ENCODE data around the gene ELOVL5.
"Not testable (repeated sequence)": the region's sequence is repeated elsewhere in the genome, so short reads cannot be mapped to it uniquely, and the experiment has no call there.

The ELOVL5 gene

GRCh38 chr6:53359095-53359842 lies 10.5 kb upstream of the ELOVL5 start:
- H3K27ac ChIP-seq (ENCODE audit: low read depth, low read length) = peak overlapping the region; percentile 92
- H3K27me3 ChIP-seq (ENCODE audit: insufficient read depth, low read length) = no peaks in the 10 kb centered on the region
- peaks cover 12% of the 10 kb centered on the region for H3K4me1 ChIP-seq (ENCODE audit: control insufficient read depth, insufficient read depth, low read length, unreplicated experiment)
- no peaks in the 10 kb centered on the region for H3K79me2 ChIP-seq (ENCODE audit: control insufficient read depth, insufficient read depth, low read length, unreplicated experiment)
- H3K36me3 ChIP-seq (ENCODE audit: insufficient read depth, low read length) = no peaks in the 10 kb centered on the region
- peak overlapping the region; percentile 87 for H2AFZ ChIP-seq (ENCODE audit: low read length, unreplicated experiment)
- H3K4me3 ChIP-seq (ENCODE audit: low read depth, low read length) = peak overlapping the region; percentile 78

- Histone ChIP-seq H2AFZ (ENCODE audit: low read length, unreplicated experiment) (peak overlapping the region; percentile 87), H3K4me1 (ENCODE audit: control insufficient read depth, insufficient read depth, low read length, unreplicated experiment) (peaks cover 12% of the 10 kb centered on the region), H3K79me2 (ENCODE audit: control insufficient read depth, insufficient read depth, low read length, unreplicated experiment) (no peaks in the 10 kb centered on the region), H3K27me3 (ENCODE audit: insufficient read depth, low read length) (no peaks in the 10 kb centered on the region), H3K27ac (ENCODE audit: low read depth, low read length) (peak overlapping the region; percentile 92), H3K36me3 (ENCODE audit: insufficient read depth, low read length) (no peaks in the 10 kb centered on the region), H3K4me3 (ENCODE audit: low read depth, low read length) (peak overlapping the region; percentile 78)
Observed at GRCh38 chr6:53358440-53359094, 9.8 kb upstream of the ELOVL5 start.

GRCh38 chr6:53357576-53358360 lies 9.0 kb upstream of the ELOVL5 start:
- H3K4me3 ChIP-seq (ENCODE audit: low read depth, low read length) = no peak overlapping the region
- H2AFZ ChIP-seq (ENCODE audit: low read length, unreplicated experiment) = no peak overlapping the region
- peaks cover 12% of the 10 kb centered on the region for H3K4me1 ChIP-seq (ENCODE audit: control insufficient read depth, insufficient read depth, low read length, unreplicated experiment)
- H3K27me3 ChIP-seq (ENCODE audit: insufficient read depth, low read length) = no peaks in the 10 kb centered on the region
- no peak overlapping the region for H3K27ac ChIP-seq (ENCODE audit: low read depth, low read length)
- H3K36me3 ChIP-seq (ENCODE audit: insufficient read depth, low read length) = no peaks in the 10 kb centered on the region
- no peaks in the 10 kb centered on the region for H3K79me2 ChIP-seq (ENCODE audit: control insufficient read depth, insufficient read depth, low read length, unreplicated experiment)

- Histone ChIP-seq H3K4me3 (ENCODE audit: low read depth, low read length) (no peak overlapping the region), H3K36me3 (ENCODE audit: insufficient read depth, low read length) (no peaks in the 10 kb centered on the region), H3K4me1 (ENCODE audit: control insufficient read depth, insufficient read depth, low read length, unreplicated experiment) (peaks cover 4% of the 10 kb centered on the region), H3K27me3 (ENCODE audit: insufficient read depth, low read length) (no peaks in the 10 kb centered on the region), H3K79me2 (ENCODE audit: control insufficient read depth, insufficient read depth, low read length, unreplicated experiment) (peaks cover under 1% of the 10 kb centered on the region), H3K27ac (ENCODE audit: low read depth, low read length) (no peak overlapping the region), H2AFZ (ENCODE audit: low read length, unreplicated experiment) (no peak overlapping the region)
Observed at GRCh38 chr6:53353624-53354023, 4.9 kb upstream of the ELOVL5 start.

GRCh38 chr6:53352360-53352759 lies 3.6 kb upstream of the ELOVL5 start:
- Histone ChIP-seq H3K36me3 (ENCODE audit: insufficient read depth, low read length) (no peaks in the 10 kb centered on the region), H2AFZ (ENCODE audit: low read length, unreplicated experiment) (no peak overlapping the region), H3K27me3 (ENCODE audit: insufficient read depth, low read length) (no peaks in the 10 kb centered on the region)

GRCh38 chr6:53349209-53349693 lies 501 bp upstream of the ELOVL5 start:
- Histone ChIP-seq H3K27ac (ENCODE audit: low read depth, low read length) (peak overlapping the region; percentile 93), H3K27me3 (ENCODE audit: insufficient read depth, low read length) (no peaks in the 10 kb centered on the region), H3K4me3 (ENCODE audit: low read depth, low read length) (peak overlapping the region; percentile 95), H3K79me2 (ENCODE audit: control insufficient read depth, insufficient read depth, low read length, unreplicated experiment) (peaks cover 44% of the 10 kb centered on the region), H2AFZ (ENCODE audit: low read length, unreplicated experiment) (peak overlapping the region; percentile 86), H3K36me3 (ENCODE audit: insufficient read depth, low read length) (peaks cover 4% of the 10 kb centered on the region; the same call in 1 of the 2 replicates), H3K4me1 (ENCODE audit: control insufficient read depth, insufficient read depth, low read length, unreplicated experiment) (peaks cover 8% of the 10 kb centered on the region)

More at GRCh38 chr6:53352360-53352759, 3.6 kb upstream of the ELOVL5 start:
- H3K4me1 ChIP-seq (ENCODE audit: control insufficient read depth, insufficient read depth, low read length, unreplicated experiment) = no peaks in the 10 kb centered on the region
- H3K27ac ChIP-seq (ENCODE audit: low read depth, low read length) = no peak overlapping the region
- peaks cover 13% of the 10 kb centered on the region for H3K79me2 ChIP-seq (ENCODE audit: control insufficient read depth, insufficient read depth, low read length, unreplicated experiment)
- H3K4me3 ChIP-seq (ENCODE audit: low read depth, low read length) = no peak overlapping the region

GRCh38 chr6:53347921-53348370 lies 804 bp downstream of the ELOVL5 start:
- H2AFZ ChIP-seq (ENCODE audit: low read length, unreplicated experiment) = peak overlapping the region; percentile 86
- peaks cover 57% of the 10 kb centered on the region for H3K79me2 ChIP-seq (ENCODE audit: control insufficient read depth, insufficient read depth, low read length, unreplicated experiment)
- peaks cover 8% of the 10 kb centered on the region for H3K4me1 ChIP-seq (ENCODE audit: control insufficient read depth, insufficient read depth, low read length, unreplicated experiment)
- H3K27ac ChIP-seq (ENCODE audit: low read depth, low read length) = peak overlapping the region; percentile 93
- peaks cover 4% of the 10 kb centered on the region; the same call in 1 of the 2 replicates for H3K36me3 ChIP-seq (ENCODE audit: insufficient read depth, low read length)
- H3K4me3 ChIP-seq (ENCODE audit: low read depth, low read length) = peak overlapping the region; percentile 95
- H3K27me3 ChIP-seq (ENCODE audit: insufficient read depth, low read length) = no peaks in the 10 kb centered on the region

GRCh38 chr6:53347250-53347920 lies 1.4 kb downstream of the ELOVL5 start:
- H3K27me3 ChIP-seq (ENCODE audit: insufficient read depth, low read length) = no peaks in the 10 kb centered on the region
- peaks cover 8% of the 10 kb centered on the region for H3K4me1 ChIP-seq (ENCODE audit: control insufficient read depth, insufficient read depth, low read length, unreplicated experiment)
- peak overlapping the region; percentile 95 for H3K4me3 ChIP-seq (ENCODE audit: low read depth, low read length)
- peaks cover 4% of the 10 kb centered on the region; the same call in 1 of the 2 replicates for H3K36me3 ChIP-seq (ENCODE audit: insufficient read depth, low read length)
- H3K79me2 ChIP-seq (ENCODE audit: control insufficient read depth, insufficient read depth, low read length, unreplicated experiment) = peaks cover 63% of the 10 kb centered on the region
- 0 out of 2 replicates have a peak overlapping the region, but pooled peaks have one; percentile 93 for H3K27ac ChIP-seq (ENCODE audit: low read depth, low read length)
- H2AFZ ChIP-seq (ENCODE audit: low read length, unreplicated experiment) = peak overlapping the region; percentile 86

GRCh38 chr6:53346049-53346448 lies 2.7 kb downstream of the ELOVL5 start:
- not testable (repeated sequence) for H3K27ac ChIP-seq (ENCODE audit: low read depth, low read length); H3K27me3 ChIP-seq (ENCODE audit: insufficient read depth, low read length); H3K4me1 ChIP-seq (ENCODE audit: control insufficient read depth, insufficient read depth, low read length, unreplicated experiment); H2AFZ ChIP-seq (ENCODE audit: low read length, unreplicated experiment); H3K4me3 ChIP-seq (ENCODE audit: low read depth, low read length); H3K36me3 ChIP-seq (ENCODE audit: insufficient read depth, low read length)
- peaks cover 76% of the 10 kb centered on the region for H3K79me2 ChIP-seq (ENCODE audit: control insufficient read depth, insufficient read depth, low read length, unreplicated experiment)

GRCh38 chr6:53344969-53345368 lies 3.8 kb downstream of the ELOVL5 start:
- peaks cover 8% of the 10 kb centered on the region for H3K4me1 ChIP-seq (ENCODE audit: control insufficient read depth, insufficient read depth, low read length, unreplicated experiment)
- no peak overlapping the region for H2AFZ ChIP-seq (ENCODE audit: low read length, unreplicated experiment)
- H3K4me3 ChIP-seq (ENCODE audit: low read depth, low read length) = no peak overlapping the region
- H3K27ac ChIP-seq (ENCODE audit: low read depth, low read length) = no peak overlapping the region
- H3K36me3 ChIP-seq (ENCODE audit: insufficient read depth, low read length) = peaks cover 4% of the 10 kb centered on the region; the same call in 1 of the 2 replicates
- no peaks in the 10 kb centered on the region for H3K27me3 ChIP-seq (ENCODE audit: insufficient read depth, low read length)
- H3K79me2 ChIP-seq (ENCODE audit: control insufficient read depth, insufficient read depth, low read length, unreplicated experiment) = peaks cover 83% of the 10 kb centered on the region
